Astrocyte (in vitro differentiated cells and primary cell): Measurements from ENCODE around the gene FGF1.

Experiments
- CTCF ChIP-seq: IDR thresholded peaks from 2 replicates; pipeline ENCODE4 v1.5.1; 2011; ENCODE audit warnings: low read depth, mild to moderate bottlenecking, inconsistent platforms, low read length, moderate library complexity; ENCODE audit not compliant: insufficient read depth
- EZH2 ChIP-seq: IDR thresholded peaks from 2 replicates; pipeline ENCODE4 v1.6.1; 2012; ENCODE audit warnings: mild to moderate bottlenecking, low read length, inconsistent platforms; ENCODE audit not compliant: insufficient read depth

GRCh38 chr5:142692321-142692894, 6.5 kb upstream of the FGF1 start:
- no peak for TF ChIP-seq CTCF
- no peak for TF ChIP-seq EZH2
